PC-3 (cell line): ENCODE measurements around the gene GRIP2. TPM values are rescaled to one million over a fixed set of nuclear protein-coding genes. Genes with fewer than 3 reads are reported as not detected.

Experiments used
- ATAC-seq: fragments of 200-7000 bp; cut with Tn5 transposase; 2 replicates; pipeline ENCODE4 v1.9.1; 2020; ENCODE audit warnings: mild to moderate bottlenecking, moderate library complexity
- BruUV-seq: library from RNA; stranded (reverse); fragments of 400-500 nt; replicated peaks from 2 replicates; lab custom pipeline; 2021; lab: Mats Ljungman, UMichigan
- CTCF ChIA-PET: fragments of 300-600 bp; sonication (Branson Sonifier 250); formaldehyde crosslinking; loops from one replicate; lab custom pipeline; 2022; ENCODE audit warnings: antibody characterized with exemption; lab: Charles Lee
- POLR2A ChIA-PET: fragments of 300-600 bp; sonication (Branson Sonifier 250); formaldehyde crosslinking; loops from one replicate; lab custom pipeline; 2022; ENCODE audit warnings: antibody characterized with exemption; ENCODE audit not compliant: unreplicated experiment; lab: Charles Lee
- DNase-seq: peaks from one replicate; pipeline ENCODE4 v3.0.0-alpha.2; 2015
- H2AFZ ChIP-seq: fragments of 300-600 bp; sonication (generic); 2 replicates; pipeline ENCODE4 v1.6.0; 2016; ENCODE audit warnings: antibody characterized with exemption, low read length
- H3F3A ChIP-seq: fragments of 300-600 bp; sonication (generic); one replicate; pipeline ENCODE4 v1.6.0; 2017; ENCODE audit warnings: antibody characterized with exemption, low read length, control low read depth, mild to moderate bottlenecking; ENCODE audit not compliant: unreplicated experiment
- H3K27ac ChIP-seq: fragments of 300-600 bp; sonication (generic); 2 replicates; pipeline ENCODE4 v1.5.1; 2016; ENCODE audit warnings: mild to moderate bottlenecking, low read length
- H3K27me3 ChIP-seq: fragments of 300-600 bp; sonication (generic); 2 replicates; pipeline ENCODE4 v1.6.1; 2016; ENCODE audit warnings: low read length, mixed read lengths
- H3K36me3 ChIP-seq: fragments of 300-600 bp; sonication (generic); 2 replicates; pipeline ENCODE4 v1.6.1; 2016; ENCODE audit warnings: low read depth, mixed run types, low read length, mixed read lengths
- H3K4me1 ChIP-seq: fragments of 300-600 bp; sonication (generic); 2 replicates; pipeline ENCODE4 v1.5.1; 2016; ENCODE audit warnings: low read length; ENCODE audit not compliant: insufficient read depth
- H3K4me2 ChIP-seq: fragments of 300-600 bp; sonication (generic); 2 replicates; pipeline ENCODE4 v1.6.0; 2016; ENCODE audit warnings: low read length
- H3K4me3 ChIP-seq: fragments of 300-600 bp; sonication (generic); 2 replicates; pipeline ENCODE4 v1.5.1; 2016; ENCODE audit warnings: mild to moderate bottlenecking, low read length, mixed read lengths
- H3K79me2 ChIP-seq: fragments of 300-600 bp; sonication (generic); 2 replicates; pipeline ENCODE4 v1.6.1; 2017; ENCODE audit warnings: low read length, mixed read lengths
- H3K9ac ChIP-seq: fragments of 300-600 bp; sonication (generic); 2 replicates; pipeline ENCODE4 v1.6.0; 2016; ENCODE audit warnings: mild to moderate bottlenecking, low read length
- H3K9me2 ChIP-seq: fragments of 300-600 bp; sonication (generic); replicated peaks from 2 replicates; pipeline ENCODE4 v1.6.1; 2016; ENCODE audit warnings: mixed run types, low read length, mixed read lengths
- H3K9me3 ChIP-seq: fragments of 300-600 bp; sonication (generic); 2 replicates; pipeline ENCODE4 v1.6.1; 2016; ENCODE audit warnings: low read length, mixed read lengths
- H4K20me1 ChIP-seq: fragments of 300-600 bp; sonication (generic); 2 replicates; pipeline ENCODE4 v1.6.1; 2016; ENCODE audit warnings: low read length, mixed read lengths
- CTCF ChIP-seq: fragments of 300-600 bp; sonication (generic); conservative IDR thresholded peaks from 2 replicates; pipeline ENCODE4 v1.5.1; 2017; ENCODE audit warnings: antibody characterized with exemption, low read depth, mild to moderate bottlenecking, low read length
- EZH2 ChIP-seq: fragments of 300-600 bp; sonication (generic); IDR thresholded peaks from one replicate; pipeline ENCODE4 v1.6.1; 2017; ENCODE audit warnings: antibody characterized with exemption, mild to moderate bottlenecking, low read length; ENCODE audit not compliant: unreplicated experiment
- EZH2phosphoT487 ChIP-seq: fragments of 300-600 bp; sonication (generic); IDR thresholded peaks from 2 replicates; pipeline ENCODE4 v1.6.1; 2018; ENCODE audit warnings: mild to moderate bottlenecking, antibody characterized with exemption, low read length, borderline replicate concordance
- intact Hi-C: fragments of 100-400 bp; cut with micrococcal nuclease; formaldehyde crosslinking; loops from 2 replicates; pipeline ENCODE4 v1.9.0; 2023
- total RNA-seq: library from RNA; depleted of rRNA; stranded (reverse); fragments of >200 nt; gene quantifications from 2 replicates; pipeline ENCODE4 v1.2.3, GENCODE V29; 2014

Gene GRIP2
- total RNA-seq, 1 experiment from 2014 or later: 0.36 TPM

DNA sequence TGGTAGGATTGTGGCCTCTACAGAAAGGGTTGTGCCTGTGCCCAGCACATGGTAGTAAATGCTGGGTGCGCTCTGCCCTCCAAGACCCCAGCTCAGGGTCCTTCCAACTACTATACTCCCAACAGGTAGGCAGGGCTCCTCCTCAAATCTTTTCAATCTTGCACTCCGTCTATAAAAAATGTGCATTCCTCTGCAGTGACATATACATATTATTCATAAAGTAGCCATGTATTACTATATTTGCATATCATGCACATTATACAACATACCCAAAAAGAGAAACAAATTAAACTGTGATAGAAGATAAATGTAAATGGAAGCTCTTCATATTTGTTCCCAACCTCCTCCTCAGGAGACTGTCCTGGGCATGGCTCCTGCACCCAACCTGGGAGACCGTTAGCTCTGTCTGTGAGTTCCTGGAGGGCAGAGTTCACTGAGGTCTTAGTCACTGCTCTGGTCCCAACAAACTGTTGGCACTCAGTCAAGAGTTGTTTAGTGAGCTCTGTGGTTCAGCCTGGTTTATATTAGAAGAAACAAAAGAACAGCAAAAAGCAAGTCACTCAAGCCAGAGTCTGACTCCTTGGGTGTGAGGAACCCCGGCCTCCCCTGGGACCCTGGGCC is 47.7 kb upstream of the GRIP2 start:
- CTCF ChIA-PET: interaction anchor here (0.6 to 1.1 kb wide), 4 partner anchors 39 to 262 kb away, joined by 3 to 5 read pairs (median 4); partner anchors contain the start of gene CCDC174
- no peaks in the 10 kb centered on the region for H3K79me2 ChIP-seq
- no peaks in the 10 kb centered on the region for H3K9me2 ChIP-seq
- peak; percentile 77 for ATAC-seq
- H3K4me2 ChIP-seq: peak overlapping the region; percentile 66
- H3K27me3 ChIP-seq: no peaks in the 10 kb centered on the region
- H3K36me3 ChIP-seq: no peaks in the 10 kb centered on the region
- DNase-seq: peak; percentile 88
- intact Hi-C loops: loop anchor here (5.0 kb wide), 2 partner anchors 41 to 64 kb away; partner anchors contain the start of gene CCDC174
- no peaks in the 10 kb centered on the region for H3K9me3 ChIP-seq
- H4K20me1 ChIP-seq: no peaks in the 10 kb centered on the region
- no peak overlapping the region for H2AFZ ChIP-seq
- POLR2A ChIA-PET: interaction anchor here (0.6 kb wide), 1 partner anchor 66 kb away, joined by 6 read pairs; no protein-coding TSS in a partner anchor
- peaks cover 35% of the 10 kb centered on the region for H3K4me1 ChIP-seq
- no peak overlapping the region for H3K9ac ChIP-seq
- peak overlapping the region; percentile 32 for H3K27ac ChIP-seq
- H3F3A ChIP-seq: no peaks in the 10 kb centered on the region
- BruUV-seq: no TSS peak
- H3K4me3 ChIP-seq: no peak overlapping the region
- TF ChIP-seq EZH2 (no peak), EZH2phosphoT487 (no peak), CTCF (no peak)

- no peaks in the 10 kb centered on the region for H3K9me2 ChIP-seq
- no TSS peak for BruUV-seq
- H2AFZ ChIP-seq: no peak overlapping the region
- H3K4me1 ChIP-seq: peaks cover 36% of the 10 kb centered on the region
- ChIA-PET CTCF (no interaction called here), POLR2A (no interaction called here)
- no peak overlapping the region for H3K4me2 ChIP-seq
- H3K79me2 ChIP-seq: no peaks in the 10 kb centered on the region
- H3K9ac ChIP-seq: no peak overlapping the region
- intact Hi-C loops: loop anchor here (5.0 kb wide), 2 partner anchors 39 to 66 kb away; partner anchors contain the start of gene CCDC174
- ATAC-seq (no peak), DNase-seq (no peak)
- no peaks in the 10 kb centered on the region for H3F3A ChIP-seq
- H3K27me3 ChIP-seq: no peaks in the 10 kb centered on the region
- TF ChIP-seq EZH2 (no peak), EZH2phosphoT487 (no peak), CTCF (no peak)
- H3K9me3 ChIP-seq: no peaks in the 10 kb centered on the region
- H4K20me1 ChIP-seq: no peaks in the 10 kb centered on the region
- no peak overlapping the region for H3K27ac ChIP-seq
- H3K36me3 ChIP-seq: no peaks in the 10 kb centered on the region
- H3K4me3 ChIP-seq: no peak overlapping the region
Observed at GRCh38 chr3:14586611-14587010, 46.5 kb upstream of the GRIP2 start.

GRCh38 chr3:14583548-14584091 is 43.5 kb upstream of the GRIP2 start:
- peaks cover 32% of the 10 kb centered on the region for H3K4me1 ChIP-seq
- intact Hi-C loops: no loop called here
- H3F3A ChIP-seq: no peaks in the 10 kb centered on the region
- no peak overlapping the region for H3K4me2 ChIP-seq
- TF ChIP-seq EZH2phosphoT487 (no peak), EZH2 (no peak), CTCF (no peak)
- BruUV-seq: no TSS peak
- POLR2A ChIA-PET: interaction anchor here (0.8 kb wide), 1 partner anchor 68 kb away, joined by 3 read pairs; the partner anchor contains the start of gene CCDC174
- H2AFZ ChIP-seq: no peak overlapping the region
- H3K79me2 ChIP-seq: no peaks in the 10 kb centered on the region
- H3K27me3 ChIP-seq: no peaks in the 10 kb centered on the region
- no peaks in the 10 kb centered on the region for H3K9me3 ChIP-seq
- peak overlapping the region; percentile 41; the same call in 1 of the 2 replicates for H3K9ac ChIP-seq
- H3K27ac ChIP-seq: peak overlapping the region; percentile 60
- ATAC-seq (peak; percentile 73), DNase-seq (peak; percentile 51)
- H3K36me3 ChIP-seq: no peaks in the 10 kb centered on the region
- no peaks in the 10 kb centered on the region for H3K9me2 ChIP-seq
- CTCF ChIA-PET: interaction anchor here (0.6 to 0.9 kb wide), 3 partner anchors 23 to 412 kb away, joined by 3 read pairs; no protein-coding TSS in a partner anchor
- no peaks in the 10 kb centered on the region for H4K20me1 ChIP-seq
- no peak overlapping the region for H3K4me3 ChIP-seq
